A549 (cell line): ENCODE data around the gene PTPRN2. TPM values are rescaled to one million over a fixed set of nuclear protein-coding genes. Genes with fewer than 3 reads are reported as not detected.
"Not testable (repeated sequence)": the region's sequence is repeated elsewhere in the genome, so short reads cannot be mapped to it uniquely, and the experiment has no call there.

ENCODE experiments used
- ATAC-seq, 2 experiments: fragments of 200-7000 bp in 1 of 2; fragments of >200 bp in 1 of 2; cut with Nextera tagmentation in 1 of 2; cut with Tn5 transposase in 1 of 2; 3 replicates each; pipeline versions ENCODE4 v1.8.0 to v1.9.1; 2018 to 2020; ENCODE audit warnings: mild to moderate bottlenecking in 1 of 2, moderate library complexity in 1 of 2
- CTCF ChIA-PET: fragments of 300-600 bp; sonication (Branson Sonifier 250); formaldehyde crosslinking; extraction: SDS; loops from one replicate; lab custom pipeline; 2021; ENCODE audit warnings: antibody characterized with exemption, inconsistent platforms; lab: Yijun Ruan, JAX
- POLR2A ChIA-PET: fragments of 350-600 bp; formaldehyde crosslinking; extraction: SDS; loops from one replicate; lab custom pipeline; 2021; ENCODE audit warnings: antibody characterized with exemption, inconsistent platforms; lab: Yijun Ruan, JAX
- DNase-seq, 2 experiments: peaks; one replicate each; pipeline versions ENCODE4 v3.0.0 to v3.0.0-alpha.2; 2011 to 2016; ENCODE audit warnings: low read depth in 1 of 2, low spot score in 1 of 2
- FAIRE-seq: peaks from 2 replicates; lab custom pipeline; 2011; peaks lifted over from hg19 to GRCh38; lab: Jason Lieb, UNC
- H3K27ac ChIP-seq, 2 experiments: fragments of >200 bp; sonication (Bioruptor Twin); formaldehyde crosslinking; 3 replicates each; pipeline ENCODE4 v1.5.1; 2016 to 2017
- H3K4me1 ChIP-seq: fragments of >200 bp; sonication (Bioruptor Twin); formaldehyde crosslinking; 3 replicates; pipeline ENCODE4 v1.6.1; 2016
- H3K4me2 ChIP-seq: fragments of >200 bp; sonication (Bioruptor Twin); formaldehyde crosslinking; 3 replicates; pipeline ENCODE4 v1.6.1; 2016
- H3K4me3 ChIP-seq: fragments of >200 bp; sonication (Bioruptor Twin); formaldehyde crosslinking; 3 replicates; pipeline ENCODE4 v1.5.1; 2016
- H3K9me3 ChIP-seq: fragments of >200 bp; sonication (Bioruptor Twin); formaldehyde crosslinking; 3 replicates; pipeline ENCODE4 v1.6.1; 2016
- BHLHE40 ChIP-seq: IDR thresholded peaks from 2 replicates; pipeline ENCODE4 v1.6.1; 2012; ENCODE audit warnings: low read depth, low read length, inconsistent platforms
- CBX8 ChIP-seq: fragments of 200-600 bp; sonication (generic); IDR thresholded peaks from 2 replicates; pipeline ENCODE4 v1.6.1; 2016
- EHF ChIP-seq: fragments of 250-450 bp; sonication (Bioruptor Pico); IDR thresholded peaks from 2 replicates; pipeline ENCODE4 v1.5.0; 2020; ENCODE audit warnings: mild to moderate bottlenecking
- ESRRA ChIP-seq: fragments of 150-350 bp; IDR thresholded peaks from 2 replicates; pipeline ENCODE4 v1.6.1; 2014; ENCODE audit warnings: mild to moderate bottlenecking, low read length, borderline replicate concordance
- FOSB ChIP-seq: fragments of 250-450 bp; sonication (Bioruptor Pico); IDR thresholded peaks from 2 replicates; pipeline ENCODE4 v1.5.0; 2020; ENCODE audit warnings: mild to moderate bottlenecking, moderate library complexity
- GATA3 ChIP-seq: IDR thresholded peaks from 2 replicates; pipeline ENCODE4 v1.6.1; 2012; ENCODE audit warnings: borderline replicate concordance
- HDAC2 ChIP-seq: fragments of 200-600 bp; sonication (generic); IDR thresholded peaks from 2 replicates; pipeline ENCODE4 v1.6.1; 2016
- HEYL ChIP-seq: fragments of 250-450 bp; sonication (Bioruptor Pico); IDR thresholded peaks from 2 replicates; pipeline ENCODE4 v1.8.0; 2021; ENCODE audit warnings: mild to moderate bottlenecking, moderate library complexity
- HOXB5 ChIP-seq: fragments of 250-450 bp; sonication (Bioruptor Pico); IDR thresholded peaks from 2 replicates; pipeline ENCODE4 v1.5.0; 2020; ENCODE audit warnings: mild to moderate bottlenecking, moderate library complexity
- JUN ChIP-seq, 2 experiments: fragments of >200 bp; sonication (Bioruptor Twin); formaldehyde crosslinking; IDR thresholded peaks; 2 replicates in 1 of 2; 3 replicates in 1 of 2; pipeline ENCODE4 v1.6.1; 2016 to 2017
- KDM1A ChIP-seq: fragments of 200-600 bp; sonication (generic); IDR thresholded peaks from 2 replicates; pipeline ENCODE4 v1.6.1; 2016; ENCODE audit warnings: low read depth, mild to moderate bottlenecking
- MAZ ChIP-seq: fragments of 150-350 bp; IDR thresholded peaks from 2 replicates; pipeline ENCODE4 v1.6.1; 2014; ENCODE audit warnings: antibody characterized with exemption, low read depth, low read length, borderline replicate concordance
- MYC ChIP-seq: IDR thresholded peaks from 2 replicates; pipeline ENCODE4 v1.6.1; 2012; ENCODE audit warnings: mild to moderate bottlenecking, inconsistent platforms, low read length, improper control_type of control experiment, borderline replicate concordance
- NFE2L2 ChIP-seq: fragments of 150-350 bp; conservative IDR thresholded peaks from 2 replicates; pipeline ENCODE4 v1.6.1; 2014; ENCODE audit warnings: low read length
- PHF8 ChIP-seq: fragments of 200-600 bp; sonication (generic); IDR thresholded peaks from 2 replicates; pipeline ENCODE4 v1.6.1; 2016; ENCODE audit warnings: low read depth, mild to moderate bottlenecking, antibody characterized with exemption, moderate library complexity, borderline replicate concordance
- POLR2A ChIP-seq: IDR thresholded peaks from 2 replicates; pipeline ENCODE4 v1.6.1; 2012; ENCODE audit warnings: mild to moderate bottlenecking, low read length
- POLR2AphosphoS2 ChIP-seq: conservative IDR thresholded peaks from 2 replicates; pipeline ENCODE4 v1.6.1; 2012; ENCODE audit warnings: low read length, improper control_type of control experiment, inconsistent platforms
- RARB ChIP-seq: fragments of 250-450 bp; sonication (Bioruptor Pico); IDR thresholded peaks from 2 replicates; pipeline ENCODE4 v1.8.0; 2021; ENCODE audit warnings: mild to moderate bottlenecking, moderate library complexity
- RCOR1 ChIP-seq: fragments of 150-350 bp; IDR thresholded peaks from 2 replicates; pipeline ENCODE4 v1.6.1; 2014; ENCODE audit warnings: antibody characterized with exemption, low read length, low read depth
- RNF2 ChIP-seq: fragments of 200-600 bp; sonication (generic); IDR thresholded peaks from 2 replicates; pipeline ENCODE4 v1.6.1; 2016; ENCODE audit warnings: low read depth, mild to moderate bottlenecking, antibody characterized with exemption, moderate library complexity, borderline replicate concordance
- SMC3 ChIP-seq: fragments of >200 bp; sonication (Bioruptor Twin); formaldehyde crosslinking; IDR thresholded peaks from 3 replicates; pipeline ENCODE4 v1.6.1; 2018; ENCODE audit warnings: inconsistent platforms
- TFCP2L1 ChIP-seq: fragments of 250-450 bp; sonication (Bioruptor Pico); IDR thresholded peaks from 2 replicates; pipeline ENCODE4 v1.5.0; 2021; ENCODE audit warnings: mild to moderate bottlenecking
- ZNF302 ChIP-seq: fragments of 250-450 bp; sonication (Bioruptor Pico); IDR thresholded peaks from 2 replicates; pipeline ENCODE4 v1.9.0; 2021; ENCODE audit warnings: inconsistent platforms, mild to moderate bottlenecking, moderate library complexity
- WGBS: methylation state at CpG from one replicate; pipeline ENCODE4 v1.1.6; 2017; ENCODE audit errors: missing lambda C conversion rate; 5-methylcytosine and 5-hydroxymethylcytosine counted together
- polyA plus RNA-seq, 4 experiments: library from polyadenylated mRNA; depleted of rRNA in 3 of 4; stranded (reverse); fragments of >200 nt; fragmentation: RNase III in 1 of 4; extraction: RNeasy Plus Mini Kit Qiagen cat#74134 plus additional on column Dnase treatment in 1 of 4; gene quantifications; 2 replicates in 3 of 4; 3 replicates in 1 of 4; pipeline ENCODE4 v1.2.3, GENCODE V29; 2011 to 2017
- TF ChIP-seq, protein P1 (sequence below): fragments of >200 bp; sonication (Bioruptor Twin); formaldehyde crosslinking; IDR thresholded peaks from 2 replicates; pipeline ENCODE4 v1.6.1; 2016
- TF ChIP-seq, protein P2 (sequence below): IDR thresholded peaks from 2 replicates; pipeline ENCODE4 v1.6.1; 2012
- TF ChIP-seq, protein P3 (sequence below): fragments of >200 bp; sonication (Bioruptor Twin); formaldehyde crosslinking; IDR thresholded peaks from 3 replicates; pipeline ENCODE4 v1.6.1; 2016
- TF ChIP-seq, protein P4 (sequence below): fragments of 250-450 bp; sonication (Bioruptor Pico); IDR thresholded peaks from 2 replicates; pipeline ENCODE4 v1.5.0; 2020; ENCODE audit warnings: low read depth, mild to moderate bottlenecking, moderate library complexity
- TF ChIP-seq, protein P5 (sequence below): fragments of 150-350 bp; IDR thresholded peaks from 2 replicates; pipeline ENCODE4 v1.6.1; 2014; ENCODE audit warnings: low read depth, mild to moderate bottlenecking, low read length
- TF ChIP-seq, protein P6 (sequence below): fragments of 450-650 bp; IDR thresholded peaks from 2 replicates; pipeline ENCODE4 v1.6.1; 2014; ENCODE audit warnings: antibody characterized with exemption

PTPRN2 gene
- polyA plus RNA-seq, 2 of the 4 experiments (the other 2 are of a cell fraction): 0.41 to 1.2 TPM

DNA sequence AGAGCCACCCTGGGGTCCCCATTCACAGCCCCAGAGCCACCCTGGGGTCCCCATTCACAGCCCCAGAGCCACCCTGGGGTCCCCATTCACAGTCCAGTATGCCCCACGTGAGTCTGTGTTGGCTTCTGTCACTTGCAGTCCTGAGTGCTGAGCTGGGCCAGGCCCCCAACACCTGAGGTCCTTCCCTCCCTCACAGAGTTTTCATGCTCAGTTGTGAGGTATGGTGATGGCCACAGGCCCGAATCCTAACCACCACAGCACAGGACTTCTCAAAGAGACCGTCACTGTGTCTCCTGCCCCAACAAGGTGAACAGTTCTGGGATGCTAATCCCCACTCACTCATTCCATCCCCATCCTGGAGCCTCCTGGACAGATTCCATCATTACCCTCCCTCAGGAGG, 239.2 kb downstream of the PTPRN2 start:
- Histone ChIP-seq H3K9me3 (no peaks in the 10 kb centered on the region), H3K4me2 (no peak overlapping the region), H3K4me3 (no peak overlapping the region)
- no peak for TF ChIP-seq KDM1A
- TF ChIP-seq MYC: no peak
- no peak for TF ChIP-seq FOSB (CRISPR knock-in tag)
- no peak for TF ChIP-seq JUN (IDR thresholded peaks at IDR 0.05)
- TF ChIP-seq HEYL (CRISPR knock-in tag): no peak
- TF ChIP-seq, protein P1, sequence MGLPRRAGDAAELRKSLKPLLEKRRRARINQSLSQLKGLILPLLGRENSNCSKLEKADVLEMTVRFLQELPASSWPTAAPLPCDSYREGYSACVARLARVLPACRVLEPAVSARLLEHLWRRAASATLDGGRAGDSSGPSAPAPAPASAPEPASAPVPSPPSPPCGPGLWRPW: no peak
- TF ChIP-seq SMC3: no peak
- TF ChIP-seq RNF2: no peak
- TF ChIP-seq, protein P2, sequence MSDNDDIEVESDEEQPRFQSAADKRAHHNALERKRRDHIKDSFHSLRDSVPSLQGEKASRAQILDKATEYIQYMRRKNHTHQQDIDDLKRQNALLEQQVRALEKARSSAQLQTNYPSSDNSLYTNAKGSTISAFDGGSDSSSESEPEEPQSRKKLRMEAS: no peak
- no peak for TF ChIP-seq RCOR1
- TF ChIP-seq NFE2L2: no peak
- TF ChIP-seq, protein P3, sequence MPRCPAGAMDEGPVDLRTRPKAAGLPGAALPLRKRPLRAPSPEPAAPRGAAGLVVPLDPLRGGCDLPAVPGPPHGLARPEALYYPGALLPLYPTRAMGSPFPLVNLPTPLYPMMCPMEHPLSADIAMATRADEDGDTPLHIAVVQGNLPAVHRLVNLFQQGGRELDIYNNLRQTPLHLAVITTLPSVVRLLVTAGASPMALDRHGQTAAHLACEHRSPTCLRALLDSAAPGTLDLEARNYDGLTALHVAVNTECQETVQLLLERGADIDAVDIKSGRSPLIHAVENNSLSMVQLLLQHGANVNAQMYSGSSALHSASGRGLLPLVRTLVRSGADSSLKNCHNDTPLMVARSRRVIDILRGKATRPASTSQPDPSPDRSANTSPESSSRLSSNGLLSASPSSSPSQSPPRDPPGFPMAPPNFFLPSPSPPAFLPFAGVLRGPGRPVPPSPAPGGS: no peak
- no peak for TF ChIP-seq EHF
- no peak for TF ChIP-seq HOXB5
- TF ChIP-seq CBX8: no peak
- no peak for TF ChIP-seq TFCP2L1
- no peak for TF ChIP-seq ZNF302 (CRISPR knock-in tag)
- TF ChIP-seq, all 56 proteins: peak for 0
- Histone ChIP-seq H3K4me1 (no peaks in the 10 kb centered on the region), H3K27ac (no peak overlapping the region)
- ChIA-PET POLR2A (no interaction called here), CTCF (no interaction called here)
- FAIRE-seq (no peak), DNase-seq (no peak), ATAC-seq (no peak)
- 14% methylated on average over 3 of the region's 3 CpGs for WGBS

DNA sequence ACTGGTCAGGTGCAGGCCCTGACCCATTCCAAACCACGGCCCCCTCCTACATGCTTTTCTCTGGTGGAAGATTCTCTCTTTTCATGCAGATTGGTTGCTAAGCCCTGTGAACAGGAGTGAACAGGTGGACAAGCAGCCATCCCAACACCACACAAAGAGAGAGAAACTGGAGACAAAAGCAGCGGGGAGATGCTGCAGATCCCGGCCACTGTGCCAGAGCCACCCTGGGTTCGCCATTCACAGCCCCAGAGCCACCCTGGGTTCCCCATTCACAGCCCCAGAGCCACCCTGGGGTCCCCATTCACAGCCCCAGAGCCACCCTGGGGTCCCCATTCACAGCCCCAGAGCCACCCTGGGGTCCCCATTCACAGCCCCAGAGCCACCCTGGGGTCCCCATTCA, 239.6 kb downstream of the PTPRN2 start:
- POLR2A ChIA-PET, DNase-seq, CTCF ChIA-PET, H3K4me1 ChIP-seq, FAIRE-seq, H3K9me3 ChIP-seq, ATAC-seq, H3K27ac ChIP-seq, H3K4me2 ChIP-seq, H3K4me3 ChIP-seq: not testable (repeated sequence)
- 39% methylated on average over 4 of the region's 4 CpGs for WGBS

DNA sequence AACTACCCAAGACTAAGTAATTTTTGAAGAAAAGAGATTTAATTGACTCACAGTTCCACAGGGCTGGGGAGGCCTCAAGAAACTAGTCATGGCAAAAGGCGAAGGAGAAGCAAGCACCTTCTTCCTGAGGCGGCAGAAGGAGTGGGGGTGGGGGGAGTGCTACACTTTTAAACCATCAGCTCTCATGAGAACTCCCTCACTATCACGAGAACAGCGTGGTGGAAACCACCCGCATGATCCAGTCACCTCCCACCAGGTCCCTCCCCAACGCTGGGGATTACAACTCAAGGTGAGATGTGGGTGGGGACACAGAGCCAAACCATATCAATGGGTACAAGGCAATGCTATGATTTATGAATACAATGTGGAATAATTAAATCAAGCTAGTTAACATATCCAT, 241.9 kb downstream of the PTPRN2 start:
- H3K9me3 ChIP-seq: peaks cover 10% of the 10 kb centered on the region; the same call in 1 of the 3 replicates
- no peak for FAIRE-seq
- no peaks in the 10 kb centered on the region for H3K4me1 ChIP-seq
- no peak for TF ChIP-seq RARB
- TF ChIP-seq, protein P4, sequence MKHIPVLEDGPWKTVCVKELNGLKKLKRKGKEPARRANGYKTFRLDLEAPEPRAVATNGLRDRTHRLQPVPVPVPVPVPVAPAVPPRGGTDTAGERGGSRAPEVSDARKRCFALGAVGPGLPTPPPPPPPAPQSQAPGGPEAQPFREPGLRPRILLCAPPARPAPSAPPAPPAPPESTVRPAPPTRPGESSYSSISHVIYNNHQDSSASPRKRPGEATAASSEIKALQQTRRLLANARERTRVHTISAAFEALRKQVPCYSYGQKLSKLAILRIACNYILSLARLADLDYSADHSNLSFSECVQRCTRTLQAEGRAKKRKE: no peak
- no peak for TF ChIP-seq POLR2AphosphoS2
- TF ChIP-seq BHLHE40: no peak
- TF ChIP-seq HDAC2: no peak
- no peak for TF ChIP-seq JUN (IDR thresholded peaks at IDR 0.05)
- TF ChIP-seq, protein P5, sequence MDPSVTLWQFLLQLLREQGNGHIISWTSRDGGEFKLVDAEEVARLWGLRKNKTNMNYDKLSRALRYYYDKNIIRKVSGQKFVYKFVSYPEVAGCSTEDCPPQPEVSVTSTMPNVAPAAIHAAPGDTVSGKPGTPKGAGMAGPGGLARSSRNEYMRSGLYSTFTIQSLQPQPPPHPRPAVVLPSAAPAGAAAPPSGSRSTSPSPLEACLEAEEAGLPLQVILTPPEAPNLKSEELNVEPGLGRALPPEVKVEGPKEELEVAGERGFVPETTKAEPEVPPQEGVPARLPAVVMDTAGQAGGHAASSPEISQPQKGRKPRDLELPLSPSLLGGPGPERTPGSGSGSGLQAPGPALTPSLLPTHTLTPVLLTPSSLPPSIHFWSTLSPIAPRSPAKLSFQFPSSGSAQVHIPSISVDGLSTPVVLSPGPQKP: no peak
- TF ChIP-seq, protein P1: no peak
- TF ChIP-seq POLR2A: no peak
- TF ChIP-seq MAZ: no peak
- no peak for TF ChIP-seq PHF8
- TF ChIP-seq GATA3: no peak
- TF ChIP-seq ESRRA: no peak
- TF ChIP-seq, protein P6, sequence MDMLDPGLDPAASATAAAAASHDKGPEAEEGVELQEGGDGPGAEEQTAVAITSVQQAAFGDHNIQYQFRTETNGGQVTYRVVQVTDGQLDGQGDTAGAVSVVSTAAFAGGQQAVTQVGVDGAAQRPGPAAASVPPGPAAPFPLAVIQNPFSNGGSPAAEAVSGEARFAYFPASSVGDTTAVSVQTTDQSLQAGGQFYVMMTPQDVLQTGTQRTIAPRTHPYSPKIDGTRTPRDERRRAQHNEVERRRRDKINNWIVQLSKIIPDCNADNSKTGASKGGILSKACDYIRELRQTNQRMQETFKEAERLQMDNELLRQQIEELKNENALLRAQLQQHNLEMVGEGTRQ: no peak
- WGBS: 20% methylated on average over 6 of the region's 6 CpGs
- ChIA-PET POLR2A (no interaction called here), CTCF (interaction anchor here (0.6 kb wide), 1 partner anchor 24 kb away, joined by 3 read pairs; no protein-coding TSS in a partner anchor)
- DNase-seq: no peak
- H3K27ac ChIP-seq: no peak overlapping the region
- H3K4me3 ChIP-seq: no peak overlapping the region
- H3K4me2 ChIP-seq: no peak overlapping the region
- no peak for ATAC-seq
